Measurements from ENCODE around the gene XYLT1.

DNA sequence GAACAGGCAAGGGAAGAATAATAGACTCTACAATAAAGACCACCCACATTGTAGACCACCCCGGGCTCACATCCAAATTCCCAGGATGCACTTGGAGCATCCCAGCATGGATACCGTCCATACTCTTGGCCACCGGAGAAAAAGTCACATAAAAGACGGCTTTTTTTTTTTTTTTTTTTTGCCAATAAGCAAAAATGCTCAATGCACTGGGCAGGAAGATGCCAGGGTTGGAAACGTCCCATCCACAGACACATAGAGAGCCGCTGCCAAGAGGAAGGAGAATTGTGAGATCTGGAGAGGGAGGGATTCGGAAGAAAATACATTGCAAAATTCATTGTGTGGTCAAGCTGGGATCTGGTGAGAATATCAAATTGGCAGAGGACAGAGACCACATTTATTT, 286.7 kb downstream of the XYLT1 start:
- TF ChIP-seq CTCF (IDR thresholded peaks at IDR 0.05) (no peak), POLR2A (IDR thresholded peaks at IDR 0.05) (no peak)

Measured in thyroid gland (tissue), 4 donors.